ENCODE results near the gene ZNF136. TPM values are rescaled to one million over a fixed set of nuclear protein-coding genes. Genes with fewer than 3 reads are reported as not detected.

Gene ZNF136
- total RNA-seq, 1 experiment from 2014 or later: 4.6 TPM

DNA sequence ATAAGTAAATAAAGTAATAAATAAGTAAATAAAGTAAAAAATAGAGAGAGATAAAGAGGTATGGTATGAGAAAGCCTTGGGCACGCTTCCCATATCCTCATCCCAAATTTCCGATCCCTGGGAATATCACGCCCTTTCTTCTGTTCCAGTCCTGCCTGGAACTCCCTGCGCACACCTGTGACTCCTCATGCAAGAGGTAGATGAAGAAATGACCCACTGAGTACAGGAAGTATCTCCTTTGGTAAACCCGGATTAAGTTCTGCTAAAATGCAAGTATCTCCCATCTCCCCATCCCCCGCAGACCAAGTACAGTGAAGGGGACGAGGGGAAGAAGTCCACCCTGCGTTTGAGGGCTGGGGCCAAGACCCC, 399 bp upstream of the ZNF136 start:
- ChIA-PET POLR2A (interaction anchor here (0.6 kb wide), 1 partner anchor 76 kb away, joined by 10 read pairs; no protein-coding TSS in a partner anchor), CTCF (interaction anchor here (0.6 kb wide), 1 partner anchor 12 kb away, joined by 7 read pairs; no protein-coding TSS in a partner anchor)
- no peak overlapping the region; the same call in 1 of the 2 replicates for H3K27ac ChIP-seq (ENCODE audit: low read length)
- no peaks in the 10 kb centered on the region for H3K4me1 ChIP-seq (ENCODE audit: control insufficient read depth, insufficient read depth, low read length)
- in situ Hi-C loops (cut with HindIII; ENCODE audit: low pct_unique_long_range_greater_than_20kb, low sequenced_read_pairs): no loop called here
- TF ChIP-seq POLR2AphosphoS5 (IDR thresholded peaks at IDR 0.05; ENCODE audit: low read depth, low read length): no peak
- TF ChIP-seq REST (IDR thresholded peaks at IDR 0.05; ENCODE audit: insufficient read depth in 1 of 2, low read depth in 2 of 2, low read length in 1 of 2): no peak
- TF ChIP-seq TCF7L2 (IDR thresholded peaks at IDR 0.05; ENCODE audit: low read depth, low read length): no peak
- no peak for TF ChIP-seq SIN3A (IDR thresholded peaks at IDR 0.05; ENCODE audit: borderline replicate concordance, insufficient read depth, low read depth, low read length)
- TF ChIP-seq CTCF (IDR thresholded peaks at IDR 0.05): no peak
- H3K9me3 ChIP-seq (ENCODE audit: control insufficient read depth, insufficient read depth, low read depth, low read length): no peaks in the 10 kb centered on the region
- no TSS peak for BruUV-seq (replicated peaks)
- H3K4me3 ChIP-seq (ENCODE audit: low read depth in 2 of 2, low read length in 2 of 2): peak overlapping the region; percentile 71 to 85
- H3K27me3 ChIP-seq (ENCODE audit: control insufficient read depth, insufficient read depth, low read length): no peaks in the 10 kb centered on the region
- DNase-seq (ENCODE audit: low read depth, low spot score) (no peak), ATAC-seq (no peak)
- H3K36me3 ChIP-seq (ENCODE audit: control insufficient read depth, insufficient read depth, low read length): no peaks in the 10 kb centered on the region
- intact Hi-C loops (cut with micrococcal nuclease; ENCODE audit: unreplicated experiment): no loop called here

- POLR2A ChIA-PET: interaction anchor here (0.6 kb wide), 1 partner anchor 360 kb away, joined by 15 read pairs; no protein-coding TSS in a partner anchor
Observed at GRCh38 chr19:12163826-12164225, 930 bp downstream of the ZNF136 start.

More at GRCh38 chr19:12163826-12164225, 930 bp downstream of the ZNF136 start:
- intact Hi-C loops (cut with micrococcal nuclease; ENCODE audit: unreplicated experiment): no loop called here
- ATAC-seq (no peak), DNase-seq (ENCODE audit: low read depth, low spot score) (no peak)
- BruUV-seq (replicated peaks): no TSS peak
- TF ChIP-seq CTCF (IDR thresholded peaks at IDR 0.05): no peak
- TF ChIP-seq REST (IDR thresholded peaks at IDR 0.05; ENCODE audit: insufficient read depth in 1 of 2, low read depth in 2 of 2, low read length in 1 of 2): no peak
- no peak for TF ChIP-seq TCF7L2 (IDR thresholded peaks at IDR 0.05; ENCODE audit: low read depth, low read length)
- no peak for TF ChIP-seq POLR2AphosphoS5 (IDR thresholded peaks at IDR 0.05; ENCODE audit: low read depth, low read length)
- TF ChIP-seq SIN3A (IDR thresholded peaks at IDR 0.05; ENCODE audit: borderline replicate concordance, insufficient read depth, low read depth, low read length): no peak
- CTCF ChIA-PET: no interaction called here
- Histone ChIP-seq H3K9me3 (ENCODE audit: control insufficient read depth, insufficient read depth, low read depth, low read length) (no peaks in the 10 kb centered on the region), H3K27ac (ENCODE audit: low read length) (peak overlapping the region; percentile 88), H3K4me1 (ENCODE audit: control insufficient read depth, insufficient read depth, low read length) (no peaks in the 10 kb centered on the region), H3K36me3 (ENCODE audit: control insufficient read depth, insufficient read depth, low read length) (no peaks in the 10 kb centered on the region), H3K4me3 (ENCODE audit: low read depth in 2 of 2, low read length in 2 of 2) (peak overlapping the region; percentile 71 to 85), H3K27me3 (ENCODE audit: control insufficient read depth, insufficient read depth, low read length) (no peaks in the 10 kb centered on the region)
- in situ Hi-C loops (cut with HindIII; ENCODE audit: low pct_unique_long_range_greater_than_20kb, low sequenced_read_pairs): no loop called here

Data from Panc1 (cell line).